GM10847 (cell line): Measurements from ENCODE around the gene RERGL.

ENCODE experiments used
- POLR2A ChIP-seq: IDR thresholded peaks from 2 replicates; pipeline ENCODE4 v1.6.1; 2011; ENCODE audit not compliant: insufficient read length; ENCODE audit errors: extremely low read depth

Gene RERGL

DNA sequence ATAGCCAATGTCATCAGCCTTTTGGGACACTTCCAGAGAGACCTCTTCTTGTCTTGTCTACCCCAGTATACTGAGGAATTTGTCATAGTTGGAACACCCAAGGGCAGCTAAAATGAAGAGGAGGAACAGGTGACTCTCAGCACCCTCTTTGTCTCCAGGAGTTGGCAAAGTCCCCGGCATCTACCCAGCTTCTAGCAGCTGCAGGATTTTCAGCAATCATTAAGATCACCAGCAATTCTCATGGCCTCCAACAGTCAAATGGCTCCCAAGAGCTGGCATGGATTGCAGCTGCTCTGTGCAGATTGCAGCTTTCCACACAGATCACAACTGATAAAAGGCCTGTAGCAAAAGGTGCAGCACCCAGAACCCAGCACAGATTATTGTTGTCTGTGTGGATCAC is 32.9 kb downstream of the RERGL start:
- TF ChIP-seq POLR2A: no peak

- no peak for TF ChIP-seq POLR2A
Measured at GRCh38 chr12:18054925-18055619, 34.9 kb downstream of the RERGL start.

GRCh38 chr12:18045446-18045992 is 44.5 kb downstream of the RERGL start:
- no peak for TF ChIP-seq POLR2A
